Ishikawa (cell line): ENCODE measurements around the gene TBL2.

Source experiments
- CEBPB ChIP-seq: IDR thresholded peaks from 2 replicates; pipeline ENCODE4 v1.6.1; 2012
- CREB1 ChIP-seq: IDR thresholded peaks from 2 replicates; pipeline ENCODE4 v1.6.1; 2012; ENCODE audit warnings: low read depth
- EGR1 ChIP-seq: IDR thresholded peaks from 2 replicates; pipeline ENCODE4 v1.6.1; 2012
- EP300 ChIP-seq: IDR thresholded peaks from 2 replicates; pipeline ENCODE4 v1.6.1; 2012; ENCODE audit warnings: borderline replicate concordance
- FOXM1 ChIP-seq: IDR thresholded peaks from 2 replicates; pipeline ENCODE4 v1.6.1; 2012; ENCODE audit warnings: low read depth, borderline replicate concordance
- MAX ChIP-seq: IDR thresholded peaks from 2 replicates; pipeline ENCODE4 v1.6.1; 2012
- NFIC ChIP-seq: IDR thresholded peaks from 2 replicates; pipeline ENCODE4 v1.6.1; 2012
- RAD21 ChIP-seq: IDR thresholded peaks from 2 replicates; pipeline ENCODE4 v1.6.1; 2012; ENCODE audit warnings: low read depth
- REST ChIP-seq: IDR thresholded peaks from 2 replicates; pipeline ENCODE4 v1.6.1; 2012; ENCODE audit warnings: low read depth, mild to moderate bottlenecking
- TAF1 ChIP-seq: IDR thresholded peaks from 2 replicates; pipeline ENCODE4 v1.6.1; 2012; ENCODE audit warnings: low read depth, mild to moderate bottlenecking
- TCF12 ChIP-seq: IDR thresholded peaks from 2 replicates; pipeline ENCODE4 v1.6.1; 2012; ENCODE audit warnings: low read depth
- TEAD4 ChIP-seq: IDR thresholded peaks from 2 replicates; pipeline ENCODE4 v1.6.1; 2012
- USF1 ChIP-seq: IDR thresholded peaks from 2 replicates; pipeline ENCODE4 v1.6.1; 2012
- YY1 ChIP-seq: IDR thresholded peaks from 2 replicates; pipeline ENCODE4 v1.6.1; 2012; ENCODE audit warnings: low read depth
- ZBTB7A ChIP-seq: IDR thresholded peaks from 2 replicates; pipeline ENCODE4 v1.6.1; 2012; ENCODE audit warnings: low read depth

Gene TBL2

GRCh38 chr7:73610105-73610504 lies 31.7 kb upstream of the TBL2 start:
- TF ChIP-seq TCF12, result no peak
- TF ChIP-seq FOXM1, result no peak
- TF ChIP-seq EP300, result no peak
- TF ChIP-seq CREB1, result no peak
- no peak for TF ChIP-seq REST
- TF ChIP-seq RAD21, result no peak
- TF ChIP-seq USF1, result no peak
- no peak for TF ChIP-seq TAF1
- TF ChIP-seq YY1, result no peak
- no peak for TF ChIP-seq TEAD4
- no peak for TF ChIP-seq EGR1
- no peak for TF ChIP-seq ZBTB7A
- TF ChIP-seq MAX, result no peak

- TF ChIP-seq NFIC, result no peak
- TF ChIP-seq ZBTB7A, result no peak
- no peak for TF ChIP-seq EP300
- no peak for TF ChIP-seq USF1
- TF ChIP-seq RAD21, result peak; percentile 89
- TF ChIP-seq TAF1, result no peak
- no peak for TF ChIP-seq TEAD4
- TF ChIP-seq CREB1, result no peak
- no peak for TF ChIP-seq CEBPB
- TF ChIP-seq TCF12, result no peak
- 0 out of 2 replicates have a peak, but pooled peaks have one; percentile 13 for TF ChIP-seq YY1
- TF ChIP-seq EGR1, result no peak
- TF ChIP-seq MAX, result no peak
- no peak for TF ChIP-seq FOXM1
- no peak for TF ChIP-seq REST
Measured at GRCh38 chr7:73606801-73607691, 28.7 kb upstream of the TBL2 start.

GRCh38 chr7:73605601-73606220 lies 27.3 kb upstream of the TBL2 start:
- TF ChIP-seq YY1, result no peak
- TF ChIP-seq TCF12, result no peak
- no peak for TF ChIP-seq NFIC
- TF ChIP-seq CREB1, result no peak
- no peak for TF ChIP-seq ZBTB7A
- no peak for TF ChIP-seq REST
- TF ChIP-seq FOXM1, result no peak
- TF ChIP-seq TEAD4, result no peak
- TF ChIP-seq RAD21, result no peak
- no peak for TF ChIP-seq CEBPB
- no peak for TF ChIP-seq MAX
- no peak for TF ChIP-seq USF1
- TF ChIP-seq TAF1, result no peak
- no peak for TF ChIP-seq EP300
- no peak for TF ChIP-seq EGR1
